Hippocampal formation (tissue), 2 donors: ENCODE data around the gene NDST1.

ENCODE experiments used
- DNase-seq, 2 donors: peaks; one replicate each; lab custom pipeline; 2025; lab: John Stamatoyannopoulos, UW

Gene NDST1

GRCh38 chr5:150606476-150606875, 98.5 kb downstream of the NDST1 start:
- DNase-seq: no peak

- DNase-seq: no peak
Observed at GRCh38 chr5:150607105-150607504, 99.2 kb downstream of the NDST1 start.
